ENCODE results near the gene CUL1.

CUL1 gene

DNA sequence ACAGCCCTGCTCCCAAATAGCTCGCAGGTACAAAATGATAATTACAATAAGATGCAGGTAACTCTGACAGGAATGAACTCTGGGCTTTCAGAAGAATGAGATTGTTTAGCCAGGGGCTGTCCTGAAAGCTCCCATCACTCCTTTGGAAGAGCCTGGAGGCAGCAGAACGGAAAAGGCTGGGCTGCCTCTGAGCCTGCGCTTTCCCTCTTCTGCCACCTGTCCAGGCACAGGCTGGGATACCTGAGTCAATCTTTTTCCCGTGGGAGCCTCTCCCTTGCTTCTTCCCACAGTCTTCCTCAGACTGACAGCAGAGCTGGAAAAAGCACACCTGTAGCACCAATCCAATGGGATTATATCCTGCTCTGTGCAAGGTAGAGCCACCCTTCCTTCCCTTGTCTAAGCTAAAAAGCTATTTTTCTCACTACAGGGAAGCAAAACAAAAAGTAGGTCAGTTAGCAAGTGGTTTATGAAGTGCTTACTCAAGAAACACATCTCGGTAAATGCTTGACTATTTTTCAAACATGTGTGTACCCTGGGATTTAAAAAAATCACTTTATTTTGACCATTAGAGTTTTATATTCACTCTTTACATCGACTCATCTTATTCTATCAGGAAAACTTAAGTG is 12.3 kb upstream of the CUL1 start:
- no peaks in the 10 kb centered on the region for H3K9me3 ChIP-seq
- H3K4me3 ChIP-seq = no peak overlapping the region
- TF ChIP-seq, protein P1, sequence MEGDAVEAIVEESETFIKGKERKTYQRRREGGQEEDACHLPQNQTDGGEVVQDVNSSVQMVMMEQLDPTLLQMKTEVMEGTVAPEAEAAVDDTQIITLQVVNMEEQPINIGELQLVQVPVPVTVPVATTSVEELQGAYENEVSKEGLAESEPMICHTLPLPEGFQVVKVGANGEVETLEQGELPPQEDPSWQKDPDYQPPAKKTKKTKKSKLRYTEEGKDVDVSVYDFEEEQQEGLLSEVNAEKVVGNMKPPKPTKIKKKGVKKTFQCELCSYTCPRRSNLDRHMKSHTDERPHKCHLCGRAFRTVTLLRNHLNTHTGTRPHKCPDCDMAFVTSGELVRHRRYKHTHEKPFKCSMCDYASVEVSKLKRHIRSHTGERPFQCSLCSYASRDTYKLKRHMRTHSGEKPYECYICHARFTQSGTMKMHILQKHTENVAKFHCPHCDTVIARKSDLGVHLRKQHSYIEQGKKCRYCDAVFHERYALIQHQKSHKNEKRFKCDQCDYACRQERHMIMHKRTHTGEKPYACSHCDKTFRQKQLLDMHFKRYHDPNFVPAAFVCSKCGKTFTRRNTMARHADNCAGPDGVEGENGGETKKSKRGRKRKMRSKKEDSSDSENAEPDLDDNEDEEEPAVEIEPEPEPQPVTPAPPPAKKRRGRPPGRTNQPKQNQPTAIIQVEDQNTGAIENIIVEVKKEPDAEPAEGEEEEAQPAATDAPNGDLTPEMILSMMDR (IDR thresholded peaks at IDR 0.05) = no peak
- H3K36me3 ChIP-seq = no peaks in the 10 kb centered on the region
- H3K27me3 ChIP-seq = no peaks in the 10 kb centered on the region
- DNase-seq = no peak
- peaks cover 0 to 16% (median 3%) of the 10 kb centered on the region in 4 donors for H3K4me1 ChIP-seq
- H3K27ac ChIP-seq = no peak overlapping the region
- intact Hi-C loops (cut with DNase I; ENCODE audit: low total_unique reads) = no loop called here

- peaks cover 0 to 16% (median 3%) of the 10 kb centered on the region in 4 donors for H3K4me1 ChIP-seq
- TF ChIP-seq, protein P1 (IDR thresholded peaks at IDR 0.05) = no peak
- DNase-seq = no peak
- intact Hi-C loops (cut with DNase I; ENCODE audit: low total_unique reads) = no loop called here
- H3K4me3 ChIP-seq = no peak overlapping the region
- no peaks in the 10 kb centered on the region for H3K9me3 ChIP-seq
- H3K27ac ChIP-seq = no peak overlapping the region
- H3K27me3 ChIP-seq = no peaks in the 10 kb centered on the region
- no peaks in the 10 kb centered on the region for H3K36me3 ChIP-seq
Observed at GRCh38 chr7:148687555-148687954, 11.1 kb upstream of the CUL1 start.

- H3K27ac ChIP-seq = no peak overlapping the region
- no peaks in the 10 kb centered on the region for H3K27me3 ChIP-seq
- no peak for DNase-seq
- no peak overlapping the region for H3K4me3 ChIP-seq
- no peaks in the 10 kb centered on the region for H3K9me3 ChIP-seq
- peaks cover 0 to 16% (median 3%) of the 10 kb centered on the region in 4 donors for H3K4me1 ChIP-seq
- intact Hi-C loops (cut with DNase I; ENCODE audit: low total_unique reads) = no loop called here
- H3K36me3 ChIP-seq = no peaks in the 10 kb centered on the region
- TF ChIP-seq, protein P1 (IDR thresholded peaks at IDR 0.05) = no peak
Observed at GRCh38 chr7:148688526-148688925, 10.2 kb upstream of the CUL1 start.

- intact Hi-C loops (cut with DNase I; ENCODE audit: low total_unique reads) = loop anchor here (10.0 kb wide), 1 partner anchor 271 kb away; no protein-coding TSS in a partner anchor
- no peak for DNase-seq
- TF ChIP-seq, protein P1 (IDR thresholded peaks at IDR 0.05) = no peak
Observed at GRCh38 chr7:148693651-148694050, 5.1 kb upstream of the CUL1 start.

GRCh38 chr7:148694631-148695030 is 4.1 kb upstream of the CUL1 start:
- intact Hi-C loops (cut with DNase I; ENCODE audit: low total_unique reads) = loop anchor here (5.0 to 10.0 kb wide), 2 partner anchors 193 to 270 kb away; no protein-coding TSS in a partner anchor
- H3K36me3 ChIP-seq = no peaks in the 10 kb centered on the region
- TF ChIP-seq, protein P1 (IDR thresholded peaks at IDR 0.05) = no peak
- H3K9me3 ChIP-seq = no peaks in the 10 kb centered on the region
- H3K27ac ChIP-seq = no peak overlapping the region
- no peak for DNase-seq
- no peaks in the 10 kb centered on the region for H3K27me3 ChIP-seq
- H3K4me3 ChIP-seq = no peak overlapping the region
- peaks cover 0 to 8% (median 4%) of the 10 kb centered on the region in 4 donors for H3K4me1 ChIP-seq

More at GRCh38 chr7:148693651-148694050, 5.1 kb upstream of the CUL1 start:
- Histone ChIP-seq H3K9me3 (no peaks in the 10 kb centered on the region), H3K4me1 (peaks cover 0 to 13% (median 7%) of the 10 kb centered on the region in 4 donors), H3K4me3 (no peak overlapping the region), H3K27me3 (no peaks in the 10 kb centered on the region), H3K27ac (no peak overlapping the region), H3K36me3 (no peaks in the 10 kb centered on the region)
